H1 (cell line): ENCODE data around the gene SCGN. TPM values are rescaled to one million over a fixed set of nuclear protein-coding genes. Genes with fewer than 3 reads are reported as not detected.

Experiments used
- SP2 ChIP-seq: IDR thresholded peaks from 2 replicates; pipeline ENCODE4 v1.6.1; 2012; ENCODE audit warnings: mild to moderate bottlenecking, low read length, inconsistent platforms
- polyA plus RNA-seq, 7 experiments: library from polyadenylated mRNA; depleted of rRNA in 3 of 7; stranded (reverse) in 5 of 7; unstranded in 2 of 7; fragments of >200 nt in 5 of 7; fragments of 200-250 nt in 2 of 7; gene quantifications; 1 replicate in 5 of 7; 2 replicates in 1 of 7; 4 replicates in 1 of 7; pipeline versions ENCODE4 v1.2.1 to v1.2.3, GENCODE V29; 2011 to 2013; ENCODE audit warnings: missing spikeins in 2 of 7, mixed read lengths in 2 of 7
- total RNA-seq: library from RNA; stranded (reverse); fragmentation: NEBNext Ultra II Directional; extraction: Animal tissue kit (Norgen Biotek cat#: 25700); gene quantifications from 2 replicates; pipeline ENCODE4 v1.2.1, GENCODE V29; 2021
- TF ChIP-seq, protein P1 (sequence below): fragments of 300-600 bp; sonication (generic); IDR thresholded peaks from 2 replicates; pipeline ENCODE4 v1.7.1; 2012; ENCODE audit warnings: low read length, moderate library complexity, mild to moderate bottlenecking, inconsistent platforms; ENCODE audit not compliant: insufficient replicate concordance

SCGN gene
- total and polyA plus RNA-seq, 2 of the 8 experiments (the other 6 are each of a cell fraction or from before 2014, with no cell fraction given): not detected

DNA sequence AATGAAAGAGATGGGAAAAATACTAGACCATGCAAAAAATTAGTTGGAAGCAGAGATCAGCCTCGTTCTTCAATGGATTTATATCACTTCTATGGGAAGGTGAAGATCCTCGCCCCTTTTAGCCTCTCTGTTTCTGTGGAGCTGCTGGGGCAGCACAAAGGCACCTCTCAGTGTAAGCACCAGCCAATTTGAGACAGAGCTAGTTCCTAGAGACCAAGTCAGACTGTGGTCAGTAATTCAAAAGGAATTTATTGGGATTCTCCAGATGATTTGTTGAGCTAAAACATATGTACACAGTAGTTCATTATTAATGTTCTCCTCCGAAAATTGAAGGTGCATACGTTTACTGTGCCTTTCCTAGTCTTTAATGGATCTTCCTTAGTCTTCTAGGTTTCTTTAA lies 42.4 kb downstream of the SCGN start (continued):
- TF ChIP-seq, protein P1, sequence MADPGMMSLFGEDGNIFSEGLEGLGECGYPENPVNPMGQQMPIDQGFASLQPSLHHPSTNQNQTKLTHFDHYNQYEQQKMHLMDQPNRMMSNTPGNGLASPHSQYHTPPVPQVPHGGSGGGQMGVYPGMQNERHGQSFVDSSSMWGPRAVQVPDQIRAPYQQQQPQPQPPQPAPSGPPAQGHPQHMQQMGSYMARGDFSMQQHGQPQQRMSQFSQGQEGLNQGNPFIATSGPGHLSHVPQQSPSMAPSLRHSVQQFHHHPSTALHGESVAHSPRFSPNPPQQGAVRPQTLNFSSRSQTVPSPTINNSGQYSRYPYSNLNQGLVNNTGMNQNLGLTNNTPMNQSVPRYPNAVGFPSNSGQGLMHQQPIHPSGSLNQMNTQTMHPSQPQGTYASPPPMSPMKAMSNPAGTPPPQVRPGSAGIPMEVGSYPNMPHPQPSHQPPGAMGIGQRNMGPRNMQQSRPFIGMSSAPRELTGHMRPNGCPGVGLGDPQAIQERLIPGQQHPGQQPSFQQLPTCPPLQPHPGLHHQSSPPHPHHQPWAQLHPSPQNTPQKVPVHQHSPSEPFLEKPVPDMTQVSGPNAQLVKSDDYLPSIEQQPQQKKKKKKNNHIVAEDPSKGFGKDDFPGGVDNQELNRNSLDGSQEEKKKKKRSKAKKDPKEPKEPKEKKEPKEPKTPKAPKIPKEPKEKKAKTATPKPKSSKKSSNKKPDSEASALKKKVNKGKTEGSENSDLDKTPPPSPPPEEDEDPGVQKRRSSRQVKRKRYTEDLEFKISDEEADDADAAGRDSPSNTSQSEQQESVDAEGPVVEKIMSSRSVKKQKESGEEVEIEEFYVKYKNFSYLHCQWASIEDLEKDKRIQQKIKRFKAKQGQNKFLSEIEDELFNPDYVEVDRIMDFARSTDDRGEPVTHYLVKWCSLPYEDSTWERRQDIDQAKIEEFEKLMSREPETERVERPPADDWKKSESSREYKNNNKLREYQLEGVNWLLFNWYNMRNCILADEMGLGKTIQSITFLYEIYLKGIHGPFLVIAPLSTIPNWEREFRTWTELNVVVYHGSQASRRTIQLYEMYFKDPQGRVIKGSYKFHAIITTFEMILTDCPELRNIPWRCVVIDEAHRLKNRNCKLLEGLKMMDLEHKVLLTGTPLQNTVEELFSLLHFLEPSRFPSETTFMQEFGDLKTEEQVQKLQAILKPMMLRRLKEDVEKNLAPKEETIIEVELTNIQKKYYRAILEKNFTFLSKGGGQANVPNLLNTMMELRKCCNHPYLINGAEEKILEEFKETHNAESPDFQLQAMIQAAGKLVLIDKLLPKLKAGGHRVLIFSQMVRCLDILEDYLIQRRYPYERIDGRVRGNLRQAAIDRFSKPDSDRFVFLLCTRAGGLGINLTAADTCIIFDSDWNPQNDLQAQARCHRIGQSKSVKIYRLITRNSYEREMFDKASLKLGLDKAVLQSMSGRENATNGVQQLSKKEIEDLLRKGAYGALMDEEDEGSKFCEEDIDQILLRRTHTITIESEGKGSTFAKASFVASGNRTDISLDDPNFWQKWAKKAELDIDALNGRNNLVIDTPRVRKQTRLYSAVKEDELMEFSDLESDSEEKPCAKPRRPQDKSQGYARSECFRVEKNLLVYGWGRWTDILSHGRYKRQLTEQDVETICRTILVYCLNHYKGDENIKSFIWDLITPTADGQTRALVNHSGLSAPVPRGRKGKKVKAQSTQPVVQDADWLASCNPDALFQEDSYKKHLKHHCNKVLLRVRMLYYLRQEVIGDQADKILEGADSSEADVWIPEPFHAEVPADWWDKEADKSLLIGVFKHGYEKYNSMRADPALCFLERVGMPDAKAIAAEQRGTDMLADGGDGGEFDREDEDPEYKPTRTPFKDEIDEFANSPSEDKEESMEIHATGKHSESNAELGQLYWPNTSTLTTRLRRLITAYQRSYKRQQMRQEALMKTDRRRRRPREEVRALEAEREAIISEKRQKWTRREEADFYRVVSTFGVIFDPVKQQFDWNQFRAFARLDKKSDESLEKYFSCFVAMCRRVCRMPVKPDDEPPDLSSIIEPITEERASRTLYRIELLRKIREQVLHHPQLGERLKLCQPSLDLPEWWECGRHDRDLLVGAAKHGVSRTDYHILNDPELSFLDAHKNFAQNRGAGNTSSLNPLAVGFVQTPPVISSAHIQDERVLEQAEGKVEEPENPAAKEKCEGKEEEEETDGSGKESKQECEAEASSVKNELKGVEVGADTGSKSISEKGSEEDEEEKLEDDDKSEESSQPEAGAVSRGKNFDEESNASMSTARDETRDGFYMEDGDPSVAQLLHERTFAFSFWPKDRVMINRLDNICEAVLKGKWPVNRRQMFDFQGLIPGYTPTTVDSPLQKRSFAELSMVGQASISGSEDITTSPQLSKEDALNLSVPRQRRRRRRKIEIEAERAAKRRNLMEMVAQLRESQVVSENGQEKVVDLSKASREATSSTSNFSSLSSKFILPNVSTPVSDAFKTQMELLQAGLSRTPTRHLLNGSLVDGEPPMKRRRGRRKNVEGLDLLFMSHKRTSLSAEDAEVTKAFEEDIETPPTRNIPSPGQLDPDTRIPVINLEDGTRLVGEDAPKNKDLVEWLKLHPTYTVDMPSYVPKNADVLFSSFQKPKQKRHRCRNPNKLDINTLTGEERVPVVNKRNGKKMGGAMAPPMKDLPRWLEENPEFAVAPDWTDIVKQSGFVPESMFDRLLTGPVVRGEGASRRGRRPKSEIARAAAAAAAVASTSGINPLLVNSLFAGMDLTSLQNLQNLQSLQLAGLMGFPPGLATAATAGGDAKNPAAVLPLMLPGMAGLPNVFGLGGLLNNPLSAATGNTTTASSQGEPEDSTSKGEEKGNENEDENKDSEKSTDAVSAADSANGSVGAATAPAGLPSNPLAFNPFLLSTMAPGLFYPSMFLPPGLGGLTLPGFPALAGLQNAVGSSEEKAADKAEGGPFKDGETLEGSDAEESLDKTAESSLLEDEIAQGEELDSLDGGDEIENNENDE: no peak
- TF ChIP-seq SP2: no peak
